CD4-positive, alpha-beta T cell (primary cell): Measurements from ENCODE around the gene FBXO45. TPM values are rescaled to one million over a fixed set of nuclear protein-coding genes. Genes with fewer than 3 reads are reported as not detected.

Experiments used
- ATAC-seq: fragments of 200-7000 bp; cut with Tn5 transposase; one replicate; pipeline ENCODE4 v1.10.0; 2022; ENCODE audit warnings: mild to moderate bottlenecking; ENCODE audit not compliant: poor library complexity
- CTCF ChIA-PET: fragments of 350-600 bp; sonication (Branson Sonifier 250); formaldehyde crosslinking; loops from one replicate; lab custom pipeline; 2021; ENCODE audit warnings: antibody characterized with exemption, inconsistent platforms; lab: Charles Lee
- POLR2A ChIA-PET: fragments of 350-600 bp; sonication (Branson Sonifier 250); formaldehyde crosslinking; loops from one replicate; lab custom pipeline; 2021; ENCODE audit warnings: antibody characterized with exemption, inconsistent platforms; lab: Charles Lee
- DNase-seq, 14 experiments: peaks; one replicate each; pipeline ENCODE4 v3.0.0-alpha.2; 2013 to 2020; ENCODE audit warnings: mixed read lengths in 2 of 14
- H3K27ac ChIP-seq, 2 donors: one replicate each; pipeline versions ENCODE4 v1.5.1 to v1.7.0; 2013; ENCODE audit warnings: low read length in 2 of 2, low read depth in 1 of 2, mild to moderate bottlenecking in 1 of 2
- H3K27me3 ChIP-seq, 2 experiments: 1 replicate in 1 of 2; 2 replicates in 1 of 2; pipeline versions ENCODE4 v1.6.1 to v1.7.0; 2013; ENCODE audit warnings: low read length in 2 of 2, control low read depth in 1 of 2, mild to moderate bottlenecking in 1 of 2, moderate library complexity in 1 of 2; ENCODE audit not compliant: insufficient read depth in 2 of 2, control insufficient read depth in 1 of 2
- H3K36me3 ChIP-seq: one replicate; pipeline ENCODE4 v1.6.1; 2013; ENCODE audit warnings: low read length, control low read depth; ENCODE audit not compliant: insufficient read depth
- H3K4me1 ChIP-seq: one replicate; pipeline ENCODE4 v1.6.1; 2013; ENCODE audit warnings: low read length, control low read depth; ENCODE audit not compliant: insufficient read depth
- H3K4me3 ChIP-seq: one replicate; pipeline ENCODE4 v1.5.1; 2013; ENCODE audit warnings: mild to moderate bottlenecking, low read length, moderate library complexity
- H3K9me3 ChIP-seq, 2 experiments: 1 replicate in 1 of 2; 2 replicates in 1 of 2; pipeline versions ENCODE4 v1.6.1 to v1.7.0; 2013; ENCODE audit warnings: low read length in 2 of 2, mild to moderate bottlenecking in 2 of 2, control low read depth in 1 of 2, moderate library complexity in 1 of 2; ENCODE audit not compliant: control insufficient read depth in 1 of 2, insufficient read depth in 1 of 2
- H3K27ac Mint-ChIP-seq: one replicate; pipeline ENCODE4 v1.8.0; 2020; ENCODE audit warnings: mixed read lengths
- H3K27me3 Mint-ChIP-seq: one replicate; pipeline ENCODE4 v1.8.0; 2021; ENCODE audit warnings: mixed read lengths
- H3K36me3 Mint-ChIP-seq: one replicate; pipeline ENCODE4 v1.8.0; 2021; ENCODE audit warnings: low read depth, mixed read lengths
- H3K4me1 Mint-ChIP-seq: one replicate; pipeline ENCODE4 v1.8.0; 2021; ENCODE audit warnings: low read depth, mixed read lengths
- H3K4me3 Mint-ChIP-seq: one replicate; pipeline ENCODE4 v1.8.0; 2020; ENCODE audit warnings: mild to moderate bottlenecking, mixed read lengths
- H3K9me3 Mint-ChIP-seq: one replicate; pipeline ENCODE4 v1.8.0; 2020; ENCODE audit warnings: mixed read lengths
- CTCF ChIP-seq: fragments of 200-600 bp; IDR thresholded peaks from one replicate; pipeline ENCODE4 v1.8.0; 2022; ENCODE audit warnings: antibody characterized with exemption, mild to moderate bottlenecking
- intact Hi-C, 2 experiments: fragments of 100-400 bp; cut with DNase I in 1 of 2; cut with micrococcal nuclease in 1 of 2; formaldehyde crosslinking; loops; one replicate each; pipeline versions ENCODE4 v1.15.1 to v1.9.0; 2023 to 2025; cut with DNase I, micrococcal nuclease
- total RNA-seq, 174 experiments: library from RNA in 2 of 174; stranded (reverse) in 2 of 174; gene quantifications; one replicate each; pipeline ENCODE4 v1.2.3 and lab custom pipeline; 2021 to 2026

The FBXO45 gene
- total RNA-seq, 2 experiments from 2014 or later: 5.4 to 6.0 TPM

- ChIA-PET CTCF (no interaction called here), POLR2A (interaction anchor here (0.8 to 1.0 kb wide), 2 partner anchors 26 to 43 kb away, joined by 3 read pairs; no protein-coding TSS in a partner anchor)
- Mint-ChIP-seq H3K36me3 (peaks cover 24% of the 10 kb centered on the region), H3K4me1 (peaks cover 37% of the 10 kb centered on the region), H3K27ac (no peak overlapping the region), H3K4me3 (no peak overlapping the region), H3K9me3 (no peaks in the 10 kb centered on the region), H3K27me3 (no peaks in the 10 kb centered on the region)
- H3K27me3 ChIP-seq: no peaks in the 10 kb centered on the region
- H3K9me3 ChIP-seq: no peaks in the 10 kb centered on the region
- intact Hi-C loops: no loop called here
- peaks cover 35% of the 10 kb centered on the region for H3K4me1 ChIP-seq
- ATAC-seq (no peak), DNase-seq (no peak)
- H3K27ac ChIP-seq: no peak overlapping the region
- TF ChIP-seq CTCF: no peak
- no peaks in the 10 kb centered on the region for H3K36me3 ChIP-seq
- H3K4me3 ChIP-seq: no peak overlapping the region
Measured at GRCh38 chr3:196572389-196572788, 3.9 kb downstream of the FBXO45 start.

GRCh38 chr3:196585044-196585757 lies 16.7 kb downstream of the FBXO45 start:
- ATAC-seq (no peak), DNase-seq (no peak)
- Mint-ChIP-seq H3K27ac (no peak overlapping the region), H3K4me1 (no peaks in the 10 kb centered on the region), H3K27me3 (no peaks in the 10 kb centered on the region), H3K36me3 (peaks cover 55% of the 10 kb centered on the region), H3K9me3 (no peaks in the 10 kb centered on the region), H3K4me3 (no peak overlapping the region)
- Histone ChIP-seq H3K9me3 (no peaks in the 10 kb centered on the region), H3K4me1 (no peaks in the 10 kb centered on the region), H3K27ac (no peak overlapping the region), H3K27me3 (no peaks in the 10 kb centered on the region), H3K4me3 (no peak overlapping the region), H3K36me3 (peaks cover 24% of the 10 kb centered on the region)
- POLR2A ChIA-PET: no interaction called here
- TF ChIP-seq CTCF: no peak
- intact Hi-C loops: no loop called here
- CTCF ChIA-PET: no interaction called here

- Mint-ChIP-seq H3K27me3 (no peaks in the 10 kb centered on the region), H3K27ac (no peak overlapping the region), H3K9me3 (no peaks in the 10 kb centered on the region), H3K36me3 (peaks cover 20% of the 10 kb centered on the region), H3K4me1 (no peaks in the 10 kb centered on the region), H3K4me3 (no peak overlapping the region)
- ChIA-PET CTCF (no interaction called here), POLR2A (no interaction called here)
- Histone ChIP-seq H3K27me3 (peaks cover 0 to 3% of the 10 kb centered on the region in 2 experiments), H3K36me3 (no peaks in the 10 kb centered on the region), H3K27ac (no peak overlapping the region), H3K4me1 (no peaks in the 10 kb centered on the region), H3K4me3 (no peak overlapping the region), H3K9me3 (no peaks in the 10 kb centered on the region)
- DNase-seq (no peak), ATAC-seq (no peak)
- TF ChIP-seq CTCF: no peak
- intact Hi-C loops: no loop called here
Measured at GRCh38 chr3:196590279-196590678, 21.8 kb downstream of the FBXO45 start.
